GM23338 (cell line): ENCODE results near the gene HDAC9.

ENCODE experiments used
- EZH2phosphoT487 ChIP-seq: fragments of 200-600 bp; sonication (generic); IDR thresholded peaks from one replicate; pipeline ENCODE4 v1.8.1; 2018; ENCODE audit warnings: antibody characterized with exemption; ENCODE audit not compliant: unreplicated experiment
- TF ChIP-seq, protein P1 (sequence below), 2 experiments: fragments of 200-600 bp in 1 of 2; sonication (generic) in 1 of 2; conservative IDR thresholded peaks; 2 replicates each; pipeline versions ENCODE4 v1.5.1 to v1.6.1; 2016 to 2017; ENCODE audit warnings: antibody characterized with exemption in 2 of 2, low read depth in 2 of 2, mild to moderate bottlenecking in 2 of 2, moderate library complexity in 1 of 2

DNA sequence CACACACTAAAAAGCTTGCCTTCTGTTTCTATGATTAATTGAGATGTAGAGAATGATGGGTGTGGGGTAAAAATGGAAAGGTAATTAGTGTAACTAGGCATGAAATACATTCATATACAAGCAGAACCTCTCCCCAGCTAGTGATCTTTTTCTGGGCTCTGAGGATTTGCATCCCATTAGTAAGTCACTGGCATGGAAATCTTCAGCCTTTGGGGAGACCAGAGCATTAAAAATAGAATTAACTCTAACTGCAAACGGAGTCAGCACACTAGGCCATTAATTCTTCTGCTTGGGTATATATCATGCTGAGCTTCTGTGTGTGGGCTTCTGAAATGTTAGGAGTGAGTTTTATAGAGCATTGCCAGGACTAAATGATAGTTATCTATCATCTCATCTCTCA is 128.9 kb downstream of the HDAC9 start:
- TF ChIP-seq, protein P1, sequence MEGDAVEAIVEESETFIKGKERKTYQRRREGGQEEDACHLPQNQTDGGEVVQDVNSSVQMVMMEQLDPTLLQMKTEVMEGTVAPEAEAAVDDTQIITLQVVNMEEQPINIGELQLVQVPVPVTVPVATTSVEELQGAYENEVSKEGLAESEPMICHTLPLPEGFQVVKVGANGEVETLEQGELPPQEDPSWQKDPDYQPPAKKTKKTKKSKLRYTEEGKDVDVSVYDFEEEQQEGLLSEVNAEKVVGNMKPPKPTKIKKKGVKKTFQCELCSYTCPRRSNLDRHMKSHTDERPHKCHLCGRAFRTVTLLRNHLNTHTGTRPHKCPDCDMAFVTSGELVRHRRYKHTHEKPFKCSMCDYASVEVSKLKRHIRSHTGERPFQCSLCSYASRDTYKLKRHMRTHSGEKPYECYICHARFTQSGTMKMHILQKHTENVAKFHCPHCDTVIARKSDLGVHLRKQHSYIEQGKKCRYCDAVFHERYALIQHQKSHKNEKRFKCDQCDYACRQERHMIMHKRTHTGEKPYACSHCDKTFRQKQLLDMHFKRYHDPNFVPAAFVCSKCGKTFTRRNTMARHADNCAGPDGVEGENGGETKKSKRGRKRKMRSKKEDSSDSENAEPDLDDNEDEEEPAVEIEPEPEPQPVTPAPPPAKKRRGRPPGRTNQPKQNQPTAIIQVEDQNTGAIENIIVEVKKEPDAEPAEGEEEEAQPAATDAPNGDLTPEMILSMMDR (conservative IDR thresholded peaks at IDR 0.05; ENCODE audit: low read depth in 2 of 2) = no peak
- no peak for TF ChIP-seq EZH2phosphoT487
